Uterus (tissue), 4 donors: ENCODE results near the gene PLPP4. TPM values are rescaled to one million over a fixed set of nuclear protein-coding genes. Genes with fewer than 3 reads are reported as not detected.

ENCODE experiments used
- DNase-seq, 2 donors: peaks; one replicate each; pipeline ENCODE4 v3.0.0-alpha.2; 2019 to 2020
- H3K27ac ChIP-seq, 2 donors: fragments of 200-600 bp; sonication (generic); 1 replicate in 1 of 2; 2 replicates in 1 of 2; pipeline ENCODE4 v1.5.1; 2016 to 2018
- H3K27me3 ChIP-seq, 2 donors: fragments of 200-600 bp; sonication (generic); one replicate each; pipeline ENCODE4 v1.5.1; 2018 to 2019; ENCODE audit warnings: control low read depth in 1 of 2
- H3K36me3 ChIP-seq, 2 donors: fragments of 200-600 bp; sonication (generic); one replicate each; pipeline ENCODE4 v1.5.1; 2019; ENCODE audit warnings: control low read depth in 1 of 2
- H3K4me1 ChIP-seq, 2 donors: fragments of 200-600 bp; sonication (generic); one replicate each; pipeline ENCODE4 v1.5.1; 2018 to 2019; ENCODE audit warnings: control low read depth in 1 of 2
- H3K4me3 ChIP-seq, 2 donors: fragments of 200-600 bp; sonication (generic); 1 replicate in 1 of 2; 2 replicates in 1 of 2; pipeline ENCODE4 v1.5.1; 2018 to 2019; ENCODE audit warnings: mild to moderate bottlenecking in 1 of 2
- H3K9me3 ChIP-seq, 2 donors: fragments of 200-600 bp; sonication (generic); one replicate each; pipeline ENCODE4 v1.5.1; 2019; ENCODE audit warnings: control low read depth in 1 of 2
- POLR2A ChIP-seq, 2 donors: fragments of 450-650 bp; IDR thresholded peaks; one replicate each; pipeline ENCODE4 v1.6.1; 2016; ENCODE audit warnings: antibody characterized with exemption in 2 of 2, mild to moderate bottlenecking in 1 of 2, moderate library complexity in 1 of 2
- intact Hi-C: fragments of 100-400 bp; cut with DNase I; formaldehyde crosslinking; loops from one replicate; pipeline ENCODE4 v1.15.1; 2023; ENCODE audit warnings: low total_unique reads
- total RNA-seq, 4 donors: library from RNA; depleted of rRNA in 3 of 4; stranded (reverse); fragments of >200 nt in 3 of 4; gene quantifications; one replicate each; pipeline versions ENCODE4 v1.1.0 to v1.2.4, GENCODE V29; 2014 to 2023
- TF ChIP-seq, protein P1 (sequence below), 4 experiments: fragments of 200-600 bp in 2 of 4; fragments of 450-650 bp in 2 of 4; sonication (generic) in 2 of 4; IDR thresholded peaks; one replicate each; pipeline ENCODE4 v1.5.1; 2016 to 2019; ENCODE audit warnings: antibody characterized with exemption in 4 of 4, mild to moderate bottlenecking in 2 of 4, moderate library complexity in 1 of 4
- donor health status: DM: yes; HTN: yes; CAD: no.

Gene PLPP4
- total RNA-seq, 4 donors from 2014 or later: 0.55 TPM; not detected in 3

- Histone ChIP-seq H3K27ac (no peak overlapping the region), H3K36me3 (no peaks in the 10 kb centered on the region), H3K4me3 (no peak overlapping the region), H3K4me1 (no peaks in the 10 kb centered on the region), H3K9me3 (peaks cover 0 to 4% of the 10 kb centered on the region in 2 donors), H3K27me3 (no peaks in the 10 kb centered on the region)
- intact Hi-C loops: no loop called here
- no peak for DNase-seq
- TF ChIP-seq, protein P1, sequence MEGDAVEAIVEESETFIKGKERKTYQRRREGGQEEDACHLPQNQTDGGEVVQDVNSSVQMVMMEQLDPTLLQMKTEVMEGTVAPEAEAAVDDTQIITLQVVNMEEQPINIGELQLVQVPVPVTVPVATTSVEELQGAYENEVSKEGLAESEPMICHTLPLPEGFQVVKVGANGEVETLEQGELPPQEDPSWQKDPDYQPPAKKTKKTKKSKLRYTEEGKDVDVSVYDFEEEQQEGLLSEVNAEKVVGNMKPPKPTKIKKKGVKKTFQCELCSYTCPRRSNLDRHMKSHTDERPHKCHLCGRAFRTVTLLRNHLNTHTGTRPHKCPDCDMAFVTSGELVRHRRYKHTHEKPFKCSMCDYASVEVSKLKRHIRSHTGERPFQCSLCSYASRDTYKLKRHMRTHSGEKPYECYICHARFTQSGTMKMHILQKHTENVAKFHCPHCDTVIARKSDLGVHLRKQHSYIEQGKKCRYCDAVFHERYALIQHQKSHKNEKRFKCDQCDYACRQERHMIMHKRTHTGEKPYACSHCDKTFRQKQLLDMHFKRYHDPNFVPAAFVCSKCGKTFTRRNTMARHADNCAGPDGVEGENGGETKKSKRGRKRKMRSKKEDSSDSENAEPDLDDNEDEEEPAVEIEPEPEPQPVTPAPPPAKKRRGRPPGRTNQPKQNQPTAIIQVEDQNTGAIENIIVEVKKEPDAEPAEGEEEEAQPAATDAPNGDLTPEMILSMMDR (IDR thresholded peaks at IDR 0.05): no peak
- TF ChIP-seq POLR2A (IDR thresholded peaks at IDR 0.05): no peak
Measured at GRCh38 chr10:120552262-120552661, 95.2 kb downstream of the PLPP4 start.

GRCh38 chr10:120553911-120554310 lies 96.9 kb downstream of the PLPP4 start:
- intact Hi-C loops: no loop called here
- H3K4me3 ChIP-seq: no peak overlapping the region
- H3K9me3 ChIP-seq: peaks cover 0 to 4% of the 10 kb centered on the region in 2 donors
- TF ChIP-seq, protein P1 (IDR thresholded peaks at IDR 0.05): no peak
- no peak for TF ChIP-seq POLR2A (IDR thresholded peaks at IDR 0.05)
- no peaks in the 10 kb centered on the region for H3K27me3 ChIP-seq
- no peaks in the 10 kb centered on the region for H3K36me3 ChIP-seq
- no peak for DNase-seq
- H3K27ac ChIP-seq: no peak overlapping the region
- H3K4me1 ChIP-seq: no peaks in the 10 kb centered on the region

GRCh38 chr10:120555436-120555835 lies 98.4 kb downstream of the PLPP4 start:
- H3K27ac ChIP-seq: no peak overlapping the region
- H3K27me3 ChIP-seq: no peaks in the 10 kb centered on the region
- H3K4me1 ChIP-seq: no peaks in the 10 kb centered on the region
- DNase-seq: no peak
- TF ChIP-seq, protein P1 (IDR thresholded peaks at IDR 0.05): no peak
- H3K4me3 ChIP-seq: no peak overlapping the region
- intact Hi-C loops: no loop called here
- peaks cover 0 to 3% of the 10 kb centered on the region in 2 donors for H3K9me3 ChIP-seq
- no peaks in the 10 kb centered on the region for H3K36me3 ChIP-seq

- DNase-seq: no peak
- H3K4me1 ChIP-seq: no peaks in the 10 kb centered on the region
- H3K9me3 ChIP-seq: no peaks in the 10 kb centered on the region
- no peak for TF ChIP-seq POLR2A (IDR thresholded peaks at IDR 0.05)
- TF ChIP-seq, protein P1 (IDR thresholded peaks at IDR 0.05): no peak
- intact Hi-C loops: no loop called here
- H3K36me3 ChIP-seq: no peaks in the 10 kb centered on the region
- H3K27me3 ChIP-seq: no peaks in the 10 kb centered on the region
- H3K4me3 ChIP-seq: no peak overlapping the region
- no peak overlapping the region for H3K27ac ChIP-seq
Measured at GRCh38 chr10:120555842-120556532, 99.0 kb downstream of the PLPP4 start.

- H3K27ac ChIP-seq: no peak overlapping the region
- H3K9me3 ChIP-seq: no peaks in the 10 kb centered on the region
- no peak overlapping the region for H3K4me3 ChIP-seq
- TF ChIP-seq POLR2A (IDR thresholded peaks at IDR 0.05): no peak
- TF ChIP-seq, protein P1 (IDR thresholded peaks at IDR 0.05): no peak
- H3K36me3 ChIP-seq: no peaks in the 10 kb centered on the region
- intact Hi-C loops: no loop called here
- no peak for DNase-seq
- H3K27me3 ChIP-seq: no peaks in the 10 kb centered on the region
- H3K4me1 ChIP-seq: no peaks in the 10 kb centered on the region
Measured at GRCh38 chr10:120557311-120557710, 100.3 kb downstream of the PLPP4 start.
